Tibial artery (tissue), 4 donors: ENCODE data around the gene HAPLN2.

Source experiments
- DNase-seq, 2 donors: peaks; one replicate each; pipeline ENCODE4 v3.0.0-alpha.2; 2019
- H3K27ac ChIP-seq, 2 donors: fragments of 200-600 bp; sonication (generic) in 1 of 2; 1 replicate in 1 of 2; 2 replicates in 1 of 2; pipeline ENCODE4 v1.5.1; 2018 to 2019; ENCODE audit warnings: mild to moderate bottlenecking in 1 of 2
- H3K27me3 ChIP-seq, 2 donors: fragments of 200-600 bp; sonication (generic) in 1 of 2; one replicate each; pipeline versions ENCODE4 v1.5.1 to v1.6.0; 2016 to 2019
- H3K36me3 ChIP-seq, 3 donors: fragments of 200-600 bp; sonication (generic) in 2 of 3; one replicate each; pipeline ENCODE4 v1.5.1; 2016 to 2019; ENCODE audit warnings: mild to moderate bottlenecking in 2 of 3
- H3K4me1 ChIP-seq, 4 donors: fragments of 200-600 bp; sonication (generic) in 2 of 4; 1 replicate in 3 of 4; 2 replicates in 1 of 4; pipeline ENCODE4 v1.5.1; 2016 to 2019
- H3K4me3 ChIP-seq, 2 donors: fragments of 200-600 bp; sonication (generic) in 1 of 2; 1 replicate in 1 of 2; 2 replicates in 1 of 2; pipeline ENCODE4 v1.5.1; 2018 to 2019; ENCODE audit warnings: mild to moderate bottlenecking in 2 of 2
- H3K9me3 ChIP-seq, 3 donors: fragments of 200-600 bp; sonication (generic) in 1 of 3; one replicate each; pipeline ENCODE4 v1.5.1; 2016 to 2019
- CTCF ChIP-seq, 2 experiments: fragments of 200-600 bp in 1 of 2; fragments of 450-650 bp in 1 of 2; IDR thresholded peaks; one replicate each; pipeline ENCODE4 v1.5.1; 2017 to 2019; ENCODE audit warnings: antibody characterized with exemption in 2 of 2, mild to moderate bottlenecking in 1 of 2, moderate library complexity in 1 of 2
- intact Hi-C: fragments of 100-400 bp; cut with DNase I; formaldehyde crosslinking; loops from one replicate; pipeline ENCODE4 v1.15.0; 2023; ENCODE audit warnings: low total_unique reads

Gene HAPLN2

DNA sequence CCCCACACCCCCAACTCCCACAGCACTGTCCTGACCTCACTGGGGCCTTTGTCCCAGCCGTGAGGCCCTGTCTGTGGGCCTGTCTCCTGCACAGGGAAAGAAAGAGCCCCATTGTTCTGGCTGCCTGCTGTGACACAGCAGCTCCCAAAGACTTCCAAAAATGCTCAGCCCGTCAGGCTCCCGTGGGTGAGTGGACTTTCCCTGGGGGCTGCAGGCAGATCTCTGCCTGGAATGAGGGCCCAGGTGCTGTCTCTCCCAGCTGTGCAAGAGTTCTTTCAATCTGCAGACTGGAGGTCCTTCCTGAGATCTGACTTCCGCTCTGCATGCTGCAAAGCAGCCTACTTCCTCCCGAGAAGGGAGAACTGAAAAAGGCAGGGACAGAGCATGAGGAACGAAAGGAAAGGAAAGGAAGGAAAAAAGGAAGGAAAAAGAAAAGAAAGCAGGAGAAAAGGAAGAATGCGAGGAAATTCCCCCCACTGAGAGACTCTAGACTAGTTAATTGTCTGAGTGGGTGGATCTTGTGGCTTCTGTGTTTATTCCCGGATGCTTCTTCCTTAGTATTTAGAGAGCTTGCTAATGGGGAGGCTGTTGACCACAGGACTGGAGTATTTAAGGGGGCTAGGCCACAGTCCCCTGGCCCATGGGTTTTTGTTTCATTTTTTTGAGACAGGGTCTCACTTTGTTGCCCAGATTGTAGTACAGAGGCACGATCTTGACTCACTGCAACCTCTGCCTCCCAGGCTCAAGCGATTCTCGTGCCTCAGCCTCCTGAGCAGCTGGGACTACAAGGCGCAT, 43.0 kb downstream of the HAPLN2 start:
- intact Hi-C loops: no loop called here
- no peak overlapping the region for H3K4me3 ChIP-seq
- H3K27ac ChIP-seq: peak overlapping the region; percentile 73 to 77
- TF ChIP-seq CTCF (IDR thresholded peaks at IDR 0.05): no peak
- H3K4me1 ChIP-seq: peaks cover 0 to 90% (median 78%) of the 10 kb centered on the region in 4 donors
- no peaks in the 10 kb centered on the region for H3K36me3 ChIP-seq
- H3K9me3 ChIP-seq: no peaks in the 10 kb centered on the region
- no peak for DNase-seq
- no peaks in the 10 kb centered on the region for H3K27me3 ChIP-seq

DNA sequence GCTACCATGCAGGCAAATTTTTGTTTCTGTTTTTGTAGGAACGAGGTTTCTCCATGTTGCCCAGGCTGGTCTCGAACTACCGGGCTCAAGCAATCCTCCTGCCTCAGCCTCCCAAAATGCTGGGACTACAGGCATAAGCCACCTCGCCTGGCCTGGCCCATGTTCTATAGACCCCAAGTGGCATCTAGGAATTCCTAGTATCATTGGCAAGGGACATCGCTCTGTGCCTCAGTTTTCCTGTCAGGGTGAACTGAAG, 43.5 kb downstream of the HAPLN2 start:
- Histone ChIP-seq H3K36me3 (no peaks in the 10 kb centered on the region), H3K4me3 (no peak overlapping the region), H3K27me3 (no peaks in the 10 kb centered on the region), H3K9me3 (no peaks in the 10 kb centered on the region), H3K27ac (peak overlapping the region; percentile 63 to 77), H3K4me1 (peaks cover 0 to 90% (median 79%) of the 10 kb centered on the region in 4 donors)
- no peak for DNase-seq
- intact Hi-C loops: no loop called here
- no peak for TF ChIP-seq CTCF (IDR thresholded peaks at IDR 0.05)

GRCh38 chr1:156663178-156663577, 44.0 kb downstream of the HAPLN2 start:
- DNase-seq: peak; percentile 42 to 91
- H3K4me3 ChIP-seq: no peak overlapping the region
- no peak for TF ChIP-seq CTCF (IDR thresholded peaks at IDR 0.05)
- H3K4me1 ChIP-seq: peaks cover 0 to 90% (median 82%) of the 10 kb centered on the region in 4 donors
- peak overlapping the region; percentile 63 to 77 for H3K27ac ChIP-seq
- H3K9me3 ChIP-seq: no peaks in the 10 kb centered on the region
- H3K36me3 ChIP-seq: no peaks in the 10 kb centered on the region
- intact Hi-C loops: no loop called here
- H3K27me3 ChIP-seq: no peaks in the 10 kb centered on the region

DNA sequence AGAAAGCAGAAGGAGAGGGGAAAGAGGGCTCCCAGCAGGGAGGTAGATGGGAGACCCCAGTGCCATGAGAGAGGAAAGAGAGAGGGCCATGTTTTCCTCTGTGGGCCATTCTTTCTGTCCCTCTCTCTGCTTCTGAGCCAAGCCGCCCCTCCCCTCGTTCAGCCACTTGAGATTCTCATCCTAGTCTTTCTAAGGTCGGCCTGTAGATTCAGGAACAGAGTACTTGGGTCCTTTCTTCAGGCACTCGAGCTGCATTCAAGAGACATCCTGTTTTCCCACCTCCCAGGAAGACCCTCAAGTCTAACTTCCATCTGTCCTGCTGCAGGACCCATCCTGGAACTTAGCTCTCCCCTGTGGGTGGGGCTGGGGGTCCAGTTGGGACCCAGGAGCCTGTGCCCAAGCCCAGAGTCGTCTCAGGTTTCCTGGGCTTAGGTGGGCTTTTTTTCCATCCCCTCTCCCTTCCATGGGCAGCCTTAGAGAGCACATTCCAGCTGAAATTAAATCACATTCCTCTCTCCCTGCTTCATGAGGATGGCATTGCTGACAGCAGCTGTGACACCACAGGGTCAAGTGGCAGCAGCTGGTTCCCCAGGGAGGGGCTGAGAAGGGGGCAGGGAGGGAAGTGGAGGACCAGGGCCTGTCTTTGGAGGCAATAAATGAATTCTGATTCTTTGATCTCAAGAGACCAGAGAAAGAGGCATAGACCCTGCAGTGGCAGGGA, 45.0 kb downstream of the HAPLN2 start:
- TF ChIP-seq CTCF (IDR thresholded peaks at IDR 0.05): no peak
- Histone ChIP-seq H3K9me3 (no peaks in the 10 kb centered on the region), H3K27me3 (no peaks in the 10 kb centered on the region), H3K4me3 (no peak overlapping the region), H3K36me3 (no peaks in the 10 kb centered on the region), H3K27ac (peak overlapping the region; percentile 63 to 77), H3K4me1 (peaks cover 0 to 92% (median 85%) of the 10 kb centered on the region in 4 donors)
- DNase-seq: no peak
- intact Hi-C loops: no loop called here

DNA sequence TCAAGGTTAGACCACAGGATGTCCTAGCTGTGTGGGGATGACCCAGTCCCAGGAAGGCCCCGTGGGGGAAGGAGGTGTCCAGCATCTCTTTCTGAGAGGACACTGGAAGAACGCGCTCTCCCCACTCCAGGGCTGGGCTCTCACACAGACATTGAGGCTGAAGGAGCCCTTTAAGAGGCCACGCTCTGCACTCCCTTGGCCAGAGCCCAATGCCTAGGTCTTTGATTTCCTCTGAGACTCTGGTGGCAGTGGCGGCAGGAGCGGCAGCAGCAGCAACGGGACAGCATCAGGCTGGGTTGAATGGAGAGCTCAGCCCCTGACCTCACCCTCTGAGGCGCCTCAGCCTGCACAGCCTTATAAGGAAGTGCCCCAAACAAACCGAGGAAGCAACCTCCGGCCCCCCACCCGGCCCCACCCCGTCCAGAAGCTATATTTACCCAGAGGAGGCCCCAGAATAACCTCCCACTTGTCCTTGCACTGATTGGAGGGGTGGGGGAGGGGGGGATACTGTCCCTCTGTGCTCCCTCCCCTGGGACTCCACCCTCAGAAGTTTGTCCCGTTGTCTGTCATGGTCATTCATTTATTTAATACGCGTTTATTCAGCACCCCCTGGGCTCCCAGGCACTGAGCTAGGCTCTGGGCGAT, 45.7 kb downstream of the HAPLN2 start:
- H3K9me3 ChIP-seq: no peaks in the 10 kb centered on the region
- intact Hi-C loops: no loop called here
- no peaks in the 10 kb centered on the region for H3K27me3 ChIP-seq
- peaks cover 0 to 92% (median 78%) of the 10 kb centered on the region in 4 donors for H3K4me1 ChIP-seq
- TF ChIP-seq CTCF (IDR thresholded peaks at IDR 0.05): no peak
- peak overlapping the region; percentile 63 to 77 for H3K27ac ChIP-seq
- peak; percentile 42 to 86 for DNase-seq
- no peak overlapping the region for H3K4me3 ChIP-seq
- H3K36me3 ChIP-seq: no peaks in the 10 kb centered on the region
